ENCODE data around the gene CREBL2. TPM values are rescaled to one million over a fixed set of nuclear protein-coding genes. Genes with fewer than 3 reads are reported as not detected.

CREBL2 gene
- total and polyA plus RNA-seq, 10 of the 15 experiments (the other 5 are each of a cell fraction or from before 2014, with no cell fraction given) = 4.6 to 19.1 (median 13.5) TPM

GRCh38 chr12:12646483-12647072 lies 34.9 kb downstream of the CREBL2 start:
- Histone ChIP-seq H3K27ac (ENCODE audit: control insufficient read depth, insufficient read depth) (peak overlapping the region; percentile 76), H3K36me3 (ENCODE audit: control insufficient read depth in 2 of 2, insufficient read depth in 2 of 2, low read length in 1 of 2) (peaks cover 0 to 2% of the 10 kb centered on the region in 2 experiments; a peak in 3 of 4 replicates), H4K20me1 (ENCODE audit: control insufficient read depth, insufficient read depth) (no peaks in the 10 kb centered on the region), H3K79me2 (ENCODE audit: control insufficient read depth, insufficient read depth, low read length) (no peaks in the 10 kb centered on the region), H3K4me1 (ENCODE audit: control insufficient read depth, insufficient read depth, low read length) (peaks cover 20% of the 10 kb centered on the region), H3K9me3 (replicated peaks; ENCODE audit: control insufficient read depth, insufficient read depth, low read length) (peaks cover 32% of the 10 kb centered on the region), H2AFZ (ENCODE audit: control insufficient read depth, low read depth, low read length) (no peak overlapping the region; the same call in 1 of the 2 replicates), H3K27me3 (replicated peaks in 1 of 2; ENCODE audit: control insufficient read depth in 2 of 2, insufficient read depth in 2 of 2, low read length in 1 of 2) (no peaks in the 10 kb centered on the region), H3K9ac (ENCODE audit: control insufficient read depth, insufficient read depth, low read length) (peak overlapping the region; percentile 46), H3K4me3 (no peak overlapping the region), H3K4me2 (ENCODE audit: control insufficient read depth, insufficient read depth) (peak overlapping the region; percentile 84)
- ATAC-seq (peak; percentile 44), FAIRE-seq (no peak), DNase-seq (ENCODE audit: low read depth, low spot score) (no peak)
- BruUV-seq (replicated peaks) = no TSS peak
- SMC1A ChIA-PET (ENCODE audit: uncharacterized antibody, unreplicated experiment) = interaction anchor here (0.7 to 3.5 kb wide), 25 partner anchors 8 to 267 kb away, joined by 3 to 45 read pairs (median 5); partner anchors contain the start of gene CDKN1B
- WGBS (ENCODE audit: insufficient coverage, insufficient replicate concordance, low lambda C conversion rate, missing lambda C conversion rate) = 93% methylated on average over 1 of the region's 1 CpG
- in situ Hi-C loops (cut with MboI) (no loop called here), intact Hi-C loops (cut with micrococcal nuclease; ENCODE audit: unreplicated experiment) (no loop called here)
- POLR2A ChIA-PET = interaction anchor here (0.7 to 2.0 kb wide), 8 partner anchors 16 to 164 kb away, joined by 3 to 6 read pairs (median 3); no protein-coding TSS in a partner anchor
- RAD21 ChIA-PET (ENCODE audit: unreplicated experiment) = interaction anchor here (0.7 to 3.0 kb wide), 25 partner anchors 10 to 288 kb away, joined by 3 to 32 read pairs (median 4); partner anchors contain the start of gene DUSP16
- CTCF ChIA-PET = interaction anchor here (0.7 to 7.7 kb wide), 23 partner anchors 9 to 279 kb away, joined by 3 to 79 read pairs (median 6); partner anchors contain the start of genes CREBL2 and DUSP16
- TF ChIP-seq MEF2A (IDR thresholded peaks at IDR 0.05; ENCODE audit: insufficient read depth, low read depth, low read length) = peak; percentile 57; the same call in 1 of the 2 replicates
- TF ChIP-seq RUNX3 (IDR thresholded peaks at IDR 0.05; ENCODE audit: low read length) = peak; percentile 51
- TF ChIP-seq RELB (IDR thresholded peaks at IDR 0.05; ENCODE audit: low read depth) = no peak
- TF ChIP-seq SMC3 (IDR thresholded peaks at IDR 0.05; ENCODE audit: borderline replicate concordance, low read length) = no peak

- CTCF ChIA-PET = interaction anchor here (7.7 kb wide), 1 partner anchor 56 kb away, joined by 60 read pairs; no protein-coding TSS in a partner anchor
- Histone ChIP-seq H3K79me2 (ENCODE audit: control insufficient read depth, insufficient read depth, low read length) (no peaks in the 10 kb centered on the region), H3K27me3 (replicated peaks in 1 of 2; ENCODE audit: control insufficient read depth in 2 of 2, insufficient read depth in 2 of 2, low read length in 1 of 2) (no peaks in the 10 kb centered on the region), H3K4me1 (ENCODE audit: control insufficient read depth, insufficient read depth, low read length) (peaks cover 20% of the 10 kb centered on the region), H3K27ac (ENCODE audit: control insufficient read depth, insufficient read depth) (no peak overlapping the region), H3K4me2 (ENCODE audit: control insufficient read depth, insufficient read depth) (no peak overlapping the region), H3K9ac (ENCODE audit: control insufficient read depth, insufficient read depth, low read length) (no peak overlapping the region), H4K20me1 (ENCODE audit: control insufficient read depth, insufficient read depth) (no peaks in the 10 kb centered on the region), H2AFZ (ENCODE audit: control insufficient read depth, low read depth, low read length) (no peak overlapping the region), H3K36me3 (ENCODE audit: control insufficient read depth in 2 of 2, insufficient read depth in 2 of 2, low read length in 1 of 2) (no peaks in the 10 kb centered on the region; a peak in 1 of 4 replicates), H3K4me3 (no peak overlapping the region), H3K9me3 (replicated peaks; ENCODE audit: control insufficient read depth, insufficient read depth, low read length) (peaks cover 32% of the 10 kb centered on the region)
- no peak for FAIRE-seq
- RAD21 ChIA-PET (ENCODE audit: unreplicated experiment) = no interaction called here
- in situ Hi-C loops (cut with MboI) (no loop called here), intact Hi-C loops (cut with micrococcal nuclease; ENCODE audit: unreplicated experiment) (no loop called here)
- SMC1A ChIA-PET (ENCODE audit: uncharacterized antibody, unreplicated experiment) = interaction anchor here (1.2 to 1.3 kb wide), 2 partner anchors 17 to 42 kb away, joined by 3 to 5 read pairs; no protein-coding TSS in a partner anchor
- no peak for TF ChIP-seq NR2C1 (IDR thresholded peaks at IDR 0.05)
- TF ChIP-seq BMI1 (IDR thresholded peaks at IDR 0.05; ENCODE audit: borderline replicate concordance) = no peak
- no peak for TF ChIP-seq MAX (IDR thresholded peaks at IDR 0.05; ENCODE audit: low read depth, low read length)
- no peak for TF ChIP-seq SUZ12 (IDR thresholded peaks at IDR 0.05; ENCODE audit: unreplicated experiment)
- POLR2A ChIA-PET = no interaction called here
- DNase-seq (ENCODE audit: low read depth, low spot score) = no peak
- no peak for ATAC-seq
- no TSS peak for BruUV-seq (replicated peaks)
These were observed 36.6 kb downstream of the CREBL2 start for GRCh38 chr12:12648284-12648683.

Measured in GM12878 (cell line).